ENCODE data around the gene COL6A5.

DNA sequence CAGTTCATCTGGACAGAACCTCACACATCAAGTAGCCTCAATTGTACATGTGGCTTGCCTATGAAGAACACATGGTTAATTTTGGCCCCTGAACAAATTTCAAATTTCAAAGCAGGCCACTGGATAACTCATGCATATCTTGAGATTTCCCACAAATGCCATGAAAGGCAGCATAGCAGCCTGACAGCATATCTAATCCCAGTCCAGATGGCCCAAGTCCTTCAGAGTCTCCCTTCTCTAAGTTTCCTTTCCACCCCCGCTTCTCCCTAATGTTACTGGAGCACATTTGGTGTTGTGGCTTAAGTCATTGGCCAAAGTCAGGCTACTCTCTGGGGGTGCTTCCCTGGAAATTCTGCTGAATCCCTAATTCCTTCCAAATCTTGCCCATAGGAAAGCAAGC is 117.7 kb downstream of the COL6A5 start:
- TF ChIP-seq EZH2 (IDR thresholded peaks at IDR 0.05; ENCODE audit: borderline replicate concordance, control insufficient read depth, low read depth, low read length) = no peak
- no peak for TF ChIP-seq TAF1 (IDR thresholded peaks at IDR 0.05; ENCODE audit: borderline replicate concordance, low read depth, low read length)
- no peak for TF ChIP-seq POLR2A (IDR thresholded peaks at IDR 0.05; ENCODE audit: low read depth, low read length)
- no peak for TF ChIP-seq POLR2AphosphoS5 (IDR thresholded peaks at IDR 0.05; ENCODE audit: low read length)
- TF ChIP-seq NR2C1 (IDR thresholded peaks at IDR 0.05) = no peak
- no peak for TF ChIP-seq EP300 (IDR thresholded peaks at IDR 0.05; ENCODE audit: borderline replicate concordance in 1 of 2, control insufficient read depth in 1 of 2, low read depth in 2 of 2, low read length in 2 of 2)
- no peak for TF ChIP-seq JUNB (IDR thresholded peaks at IDR 0.05)

Data from GM12878 (cell line).